Esophagus squamous epithelium (tissue), 4 donors: ENCODE measurements around the gene MSI1.

Experiments used
- CTCF ChIP-seq, 6 experiments: fragments of 450-650 bp in 4 of 6; fragments of 200-600 bp in 2 of 6; sonication (generic) in 2 of 6; IDR thresholded peaks; one replicate each; pipeline ENCODE4 v1.5.1; 2016 to 2019; ENCODE audit warnings: antibody characterized with exemption in 6 of 6, mild to moderate bottlenecking in 4 of 6, moderate library complexity in 4 of 6
- POLR2A ChIP-seq, 4 donors: fragments of 450-650 bp; IDR thresholded peaks; one replicate each; pipeline ENCODE4 v1.6.1; 2017; ENCODE audit warnings: antibody characterized with exemption in 4 of 4, mild to moderate bottlenecking in 4 of 4, moderate library complexity in 3 of 4

- TF ChIP-seq CTCF (IDR thresholded peaks at IDR 0.05) (no peak), POLR2A (IDR thresholded peaks at IDR 0.05) (no peak)
Measured at GRCh38 chr12:120404271-120404670, 35.3 kb upstream of the MSI1 start.
